ENCODE measurements around the gene ATG4B. TPM values are rescaled to one million over a fixed set of nuclear protein-coding genes. Genes with fewer than 3 reads are reported as not detected.

The ATG4B gene
- total RNA-seq, 1 donor from 2014 or later, result 44.8 TPM

- DNase-seq (ENCODE audit: low spot score), result no peak
These were observed 535 bp downstream of the ATG4B start for GRCh38 chr2:241637795-241638660.

GRCh38 chr2:241638940-241639339 lies 1.4 kb downstream of the ATG4B start:
- DNase-seq (ENCODE audit: low spot score), result no peak

DNA sequence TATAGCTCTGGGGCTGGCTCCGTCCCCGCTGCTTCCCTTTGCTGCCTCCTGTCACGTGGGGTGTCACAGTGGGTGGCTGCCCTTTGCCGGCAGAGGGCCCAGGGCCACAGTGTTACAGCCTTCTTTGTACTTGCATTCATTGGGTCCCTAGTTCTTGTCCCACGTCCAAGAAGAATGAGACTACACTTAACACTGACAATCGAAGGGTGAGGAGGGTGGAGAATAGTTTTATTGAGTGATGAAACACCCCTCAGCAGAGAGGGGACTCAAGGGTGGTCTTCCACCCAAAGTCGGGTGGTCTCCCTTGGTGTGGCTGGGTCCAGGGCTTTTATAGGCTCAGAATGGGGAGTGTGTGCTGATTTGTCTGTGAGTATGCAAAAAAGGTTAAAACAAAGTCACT lies 1.9 kb downstream of the ATG4B start:
- no peak for DNase-seq (ENCODE audit: low spot score)

- DNase-seq (ENCODE audit: low spot score), result no peak
These were observed 2.8 kb downstream of the ATG4B start for GRCh38 chr2:241640165-241640795.

DNA sequence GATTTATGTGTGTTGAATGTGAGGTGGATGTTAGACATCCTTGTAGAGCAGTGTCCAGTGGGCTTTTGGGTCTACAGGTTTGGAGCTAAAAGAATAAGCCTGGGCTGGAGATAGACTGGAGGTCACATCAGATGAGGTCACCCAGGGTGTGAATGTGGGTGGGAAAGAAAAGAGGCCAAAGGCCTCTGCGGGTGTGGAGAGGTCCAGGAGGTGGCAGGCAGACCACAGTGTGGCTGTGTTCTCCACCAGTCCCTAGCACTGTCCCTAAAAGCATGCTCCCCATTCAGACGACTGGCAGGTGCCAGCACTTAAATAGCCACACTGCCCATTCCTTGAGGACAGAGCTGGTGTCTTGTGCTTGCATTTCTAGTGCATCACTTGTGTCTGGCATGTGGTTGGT lies 4.1 kb downstream of the ATG4B start:
- DNase-seq (ENCODE audit: low spot score), result no peak

DNA sequence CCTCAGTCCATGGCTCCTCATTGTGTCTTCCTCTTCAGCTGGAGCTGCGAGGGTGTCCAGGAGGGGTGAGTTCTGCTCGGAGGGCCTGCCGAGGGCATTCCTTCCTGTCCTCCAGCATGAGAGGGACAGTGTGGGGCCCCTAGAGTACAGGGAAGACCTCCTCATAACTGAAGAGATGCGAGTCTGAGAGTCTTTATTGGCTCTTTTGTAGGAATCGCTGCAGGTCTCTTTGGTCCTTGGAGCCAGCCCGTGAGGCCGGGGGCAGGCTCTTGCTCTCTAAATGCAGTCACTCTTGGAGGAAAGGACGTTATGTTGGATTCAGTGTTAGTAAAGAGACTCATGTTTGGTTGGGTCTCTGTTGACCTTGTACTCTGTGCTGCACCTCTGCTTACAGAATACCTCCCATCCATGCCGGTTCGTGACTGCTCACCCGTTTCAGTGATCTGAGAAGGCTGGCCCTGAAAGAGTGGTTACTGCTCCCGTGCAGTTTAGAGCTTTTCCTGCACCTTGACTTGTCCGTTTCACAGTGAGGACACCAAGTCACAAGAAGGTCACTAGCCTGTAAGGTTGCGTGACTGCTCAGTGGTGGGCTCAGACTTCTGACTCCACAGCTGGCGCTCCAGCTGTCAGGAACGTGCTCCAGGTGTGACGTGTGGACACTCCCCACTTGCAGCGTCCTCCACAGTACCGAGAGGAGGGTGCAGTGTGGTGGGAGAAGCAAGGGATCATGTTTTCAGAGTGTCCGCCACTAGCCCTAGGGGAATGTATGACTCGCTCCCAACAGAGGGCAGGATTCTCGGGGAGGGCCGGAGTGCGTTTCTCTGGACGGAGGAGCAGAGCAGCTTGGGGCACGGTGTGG lies 7.8 kb downstream of the ATG4B start:
- DNase-seq (ENCODE audit: low spot score), result no peak

GRCh38 chr2:241645915-241646645 lies 8.6 kb downstream of the ATG4B start:
- DNase-seq (ENCODE audit: low spot score), result no peak

- DNase-seq (ENCODE audit: low spot score), result no peak
These were observed 11.0 kb downstream of the ATG4B start for GRCh38 chr2:241648453-241648852.

- no peak for DNase-seq (ENCODE audit: low spot score)
These were observed 11.9 kb downstream of the ATG4B start for GRCh38 chr2:241649404-241649803.

DNA sequence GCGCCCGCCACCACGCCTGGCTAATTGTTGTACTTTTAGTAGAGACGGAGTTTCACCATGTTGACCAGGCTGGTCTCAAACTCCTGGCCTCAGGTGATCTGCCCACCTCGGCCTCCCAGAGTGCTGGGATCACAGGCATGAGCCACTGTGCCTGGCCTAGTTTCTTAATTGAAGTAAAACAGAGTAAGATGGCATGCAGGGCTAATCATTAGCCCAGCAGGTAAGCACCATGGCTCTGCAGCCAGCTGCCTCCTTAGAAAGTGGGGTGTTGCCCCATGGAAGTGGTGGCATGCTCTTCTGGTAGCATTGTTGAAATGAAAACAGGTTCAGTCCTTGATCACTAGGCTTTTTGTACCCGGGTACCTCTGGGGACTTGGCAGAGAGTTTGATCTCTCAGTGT lies 12.4 kb downstream of the ATG4B start:
- no peak for DNase-seq (ENCODE audit: low spot score)

GRCh38 chr2:241652142-241652541 lies 14.6 kb downstream of the ATG4B start:
- no peak for DNase-seq (ENCODE audit: low spot score)

DNA sequence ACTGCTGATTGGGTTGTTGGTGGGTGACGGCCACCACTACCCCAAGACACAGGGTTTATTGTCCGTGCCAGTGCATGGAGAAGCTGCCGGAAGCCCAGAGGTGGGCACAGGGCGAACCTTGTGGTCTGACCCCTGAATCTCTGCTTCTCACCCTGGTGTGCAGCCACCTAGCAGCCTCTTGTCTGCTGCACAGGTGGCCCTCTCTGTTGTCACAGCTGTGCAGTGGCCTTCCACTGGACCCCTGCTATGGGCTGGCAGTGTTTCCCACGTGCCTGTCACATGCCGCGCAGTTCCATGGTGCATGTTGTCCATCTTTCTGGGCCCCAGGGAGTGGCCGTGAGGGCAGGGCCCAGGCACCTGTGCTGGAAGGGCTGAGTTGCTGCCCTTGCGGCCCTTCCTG lies 15.2 kb downstream of the ATG4B start:
- no peak for DNase-seq (ENCODE audit: low spot score)

DNA sequence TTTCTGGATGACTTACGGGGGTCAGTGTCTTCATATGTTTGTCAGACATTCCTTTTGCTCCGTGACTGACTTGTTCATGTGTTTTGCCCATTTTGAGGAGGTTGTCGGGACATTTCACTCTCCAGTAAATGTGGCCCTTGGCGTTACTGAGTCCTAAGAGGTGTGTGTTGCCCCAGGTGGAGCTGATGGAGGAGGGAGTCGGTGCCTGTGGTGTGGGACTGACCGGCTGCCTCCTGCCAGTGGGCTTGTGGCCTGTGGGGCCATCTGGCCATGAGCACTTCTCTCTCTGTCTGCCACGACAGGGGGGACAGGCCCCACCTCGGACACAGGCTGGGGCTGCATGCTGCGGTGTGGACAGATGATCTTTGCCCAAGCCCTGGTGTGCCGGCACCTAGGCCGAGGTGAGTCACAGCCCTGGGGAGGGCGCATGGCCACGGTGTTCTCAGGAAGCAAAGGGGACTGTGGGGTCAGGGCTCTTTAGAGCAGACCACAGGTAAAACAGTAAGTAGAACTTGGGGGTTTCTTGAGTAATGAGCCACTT lies 15.8 kb downstream of the ATG4B start:
- DNase-seq (ENCODE audit: low spot score), result no peak

GRCh38 chr2:241654551-241654950 lies 17.1 kb downstream of the ATG4B start:
- no peak for DNase-seq (ENCODE audit: low spot score)

DNA sequence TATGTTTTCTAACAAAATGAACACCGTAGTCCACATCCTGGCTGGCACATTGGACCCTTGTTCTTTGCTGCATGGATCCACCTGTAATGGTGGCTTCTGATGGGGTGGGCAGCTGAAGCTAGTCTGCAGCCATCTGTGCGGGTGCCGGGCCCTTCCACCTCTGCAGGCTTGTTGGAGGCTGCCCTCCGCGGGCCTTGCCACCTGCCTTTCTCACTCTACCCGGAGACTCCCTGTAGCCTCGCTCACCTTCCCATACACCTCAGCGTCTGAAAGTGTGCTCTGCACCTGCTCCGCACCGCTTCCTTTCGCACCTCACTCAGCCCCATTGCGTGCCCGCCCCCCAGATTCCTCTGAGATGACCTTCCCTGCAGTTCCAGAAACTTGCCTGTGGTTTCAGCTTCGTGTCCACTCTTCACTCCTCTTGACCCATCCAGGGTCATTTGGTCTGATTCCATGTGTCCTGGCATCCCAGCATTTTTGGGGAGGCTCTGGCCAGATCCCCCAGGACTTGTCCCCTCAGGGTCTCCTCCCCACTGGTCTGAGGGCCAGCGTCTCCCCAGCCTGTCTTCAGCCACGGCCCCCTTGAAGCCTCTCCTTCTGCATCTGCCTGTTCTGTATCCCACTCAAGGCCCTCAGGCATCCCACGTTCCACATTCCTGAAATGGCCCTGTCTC lies 18.2 kb downstream of the ATG4B start:
- no peak for DNase-seq (ENCODE audit: low spot score)

GRCh38 chr2:241656190-241656741 lies 18.8 kb downstream of the ATG4B start:
- DNase-seq (ENCODE audit: low spot score), result no peak

GRCh38 chr2:241657786-241658254 lies 20.3 kb downstream of the ATG4B start:
- DNase-seq (ENCODE audit: low spot score), result no peak

GRCh38 chr2:241658296-241658695 lies 20.8 kb downstream of the ATG4B start:
- DNase-seq (ENCODE audit: low spot score), result no peak

DNA sequence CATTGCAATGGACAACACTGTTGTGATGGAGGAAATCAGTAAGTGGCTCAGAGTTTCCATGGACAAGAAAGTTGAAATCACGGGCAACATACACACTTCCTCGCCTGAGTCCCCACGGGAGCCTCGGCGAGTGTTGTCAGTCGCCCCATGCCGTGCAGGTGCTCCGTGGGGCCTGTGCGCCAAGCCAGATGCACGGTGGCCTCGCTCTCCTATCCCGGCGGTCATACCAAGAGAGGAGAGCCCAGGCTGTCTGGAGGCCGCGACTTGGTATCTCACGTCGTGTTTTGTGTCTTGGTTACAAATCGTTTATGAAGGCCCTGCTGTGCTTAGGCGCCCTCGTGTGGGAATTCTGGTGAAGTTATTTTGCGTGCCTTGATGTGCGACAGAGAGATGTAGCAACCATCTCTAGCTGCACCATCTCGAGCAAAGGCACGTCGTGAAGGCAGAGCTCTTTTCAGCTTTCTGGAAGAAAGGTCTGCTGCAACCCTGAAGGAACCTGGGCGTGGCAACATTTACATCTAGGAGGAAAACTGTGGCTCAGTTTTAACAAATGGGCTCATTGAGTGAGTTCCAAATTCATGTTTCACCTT lies 21.8 kb downstream of the ATG4B start:
- peak; percentile 77 for DNase-seq (ENCODE audit: low spot score)

Data from umbilical cord (tissue), 2 donors.